SH-SY5Y (cell line): Measurements from ENCODE around the gene DAPK1.

Experiments
- GATA2 ChIP-seq: IDR thresholded peaks from 2 replicates; pipeline ENCODE4 v1.6.1; 2011; ENCODE audit warnings: mild to moderate bottlenecking, low read depth, low read length
- GATA3 ChIP-seq: IDR thresholded peaks from 2 replicates; pipeline ENCODE4 v1.6.1; 2011; ENCODE audit warnings: low read depth, mild to moderate bottlenecking, low read length, moderate library complexity

DNA sequence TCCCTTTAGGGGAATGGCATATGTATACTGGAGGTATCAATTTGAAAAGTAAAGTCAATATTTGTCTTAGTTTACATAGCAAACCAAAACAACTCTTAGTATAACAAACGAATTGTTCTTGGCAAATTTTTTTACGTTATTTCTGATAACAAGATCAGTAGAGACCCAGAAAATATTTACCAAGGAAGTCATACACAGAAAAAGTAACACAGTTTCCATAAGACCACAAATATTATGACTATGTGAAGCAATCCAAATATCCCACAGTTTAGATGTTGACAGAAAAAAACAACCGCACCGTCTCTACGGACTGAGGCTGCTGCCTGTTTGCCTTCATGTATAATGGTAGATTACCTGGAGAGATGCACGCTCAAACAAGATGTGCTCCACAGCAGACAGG, 46.5 kb upstream of the DAPK1 start:
- no peak for TF ChIP-seq GATA2
- no peak for TF ChIP-seq GATA3
